ENCODE data around the gene SAPCD2. TPM values are rescaled to one million over a fixed set of nuclear protein-coding genes. Genes with fewer than 3 reads are reported as not detected.
A peak's percentile ranks its signal among the peaks of the same experiment; 100 is the strongest.

The SAPCD2 gene
- total RNA-seq, 6 experiments from 2014 or later: 0.05 to 0.43 (median 0.22) TPM; not detected in 1

GRCh38 chr9:137026828-137027227, 43.5 kb downstream of the SAPCD2 start:
- intact Hi-C loops (cut with DNase I): no loop called here
- Histone ChIP-seq H3K4me1 (peaks cover 0 to 61% (median 30%) of the 10 kb centered on the region in 4 donors), H3K9me3 (no peaks in the 10 kb centered on the region)

GRCh38 chr9:137026384-137026783, 44.0 kb downstream of the SAPCD2 start:
- no peak for TF ChIP-seq CTCF (IDR thresholded peaks at IDR 0.05)
- TF ChIP-seq POLR2A (IDR thresholded peaks at IDR 0.05): no peak
- ATAC-seq: no peak
- intact Hi-C loops (cut with DNase I): no loop called here

More at GRCh38 chr9:137026828-137027227, 43.5 kb downstream of the SAPCD2 start:
- WGBS (ENCODE audit: insufficient coverage, low coverage, low lambda C conversion rate, missing lambda C conversion rate): 10% methylated on average over 3 of the region's 4 CpGs
- no peaks in the 10 kb centered on the region for H3K27me3 ChIP-seq
- H3K4me3 ChIP-seq: peak overlapping the region; percentile 51 to 57 (median 56)
- DNase-seq: peak; percentile 74 to 89 (median 83)
- H3K27ac ChIP-seq: peak overlapping the region; percentile 24 to 73 (median 33)
- ATAC-seq: peak in 3 of 4 donors; percentile 0 to 14 (median 10)
- no peaks in the 10 kb centered on the region for H3K36me3 ChIP-seq
- no peak for TF ChIP-seq POLR2A (IDR thresholded peaks at IDR 0.05)
- TF ChIP-seq CTCF (IDR thresholded peaks at IDR 0.05): no peak

GRCh38 chr9:137025517-137025966, 44.8 kb downstream of the SAPCD2 start:
- TF ChIP-seq POLR2A (IDR thresholded peaks at IDR 0.05) (no peak), CTCF (IDR thresholded peaks at IDR 0.05) (peak in 2 of 4 donors; percentile 18 to 27)
- Histone ChIP-seq H3K27ac (peak overlapping the region in 1 of 3 donors; percentile 37), H3K27me3 (no peaks in the 10 kb centered on the region), H3K4me3 (no peak overlapping the region), H3K36me3 (peaks cover 0 to 2% (median 0%) of the 10 kb centered on the region in 4 donors), H3K9me3 (no peaks in the 10 kb centered on the region), H3K4me1 (peaks cover 0 to 61% (median 30%) of the 10 kb centered on the region in 4 donors)
- peak; percentile 19 to 48 (median 44) for ATAC-seq
- DNase-seq: peak; percentile 90 to 96 (median 95)
- WGBS (ENCODE audit: insufficient coverage, low coverage, low lambda C conversion rate, missing lambda C conversion rate): no CpG with 5 or more reads among the region's 21 CpGs
- intact Hi-C loops (cut with DNase I): no loop called here

More at GRCh38 chr9:137026384-137026783, 44.0 kb downstream of the SAPCD2 start:
- WGBS (ENCODE audit: insufficient coverage, low coverage, low lambda C conversion rate, missing lambda C conversion rate): 88% methylated on average over 1 of the region's 2 CpGs
- H3K27ac ChIP-seq: peak overlapping the region in 1 of 3 donors; percentile 73
- no peak for DNase-seq
- peak overlapping the region in 1 of 3 donors; percentile 56 for H3K4me3 ChIP-seq
- H3K36me3 ChIP-seq: no peaks in the 10 kb centered on the region
- no peaks in the 10 kb centered on the region for H3K9me3 ChIP-seq
- peaks cover 0 to 61% (median 30%) of the 10 kb centered on the region in 4 donors for H3K4me1 ChIP-seq
- no peaks in the 10 kb centered on the region for H3K27me3 ChIP-seq

GRCh38 chr9:137023583-137023991, 46.8 kb downstream of the SAPCD2 start:
- H3K36me3 ChIP-seq: peaks cover 0 to 2% (median 0%) of the 10 kb centered on the region in 4 donors
- intact Hi-C loops (cut with DNase I): no loop called here
- H3K27me3 ChIP-seq: no peaks in the 10 kb centered on the region
- H3K9me3 ChIP-seq: no peaks in the 10 kb centered on the region
- ATAC-seq: no peak
- 100% methylated on average over 1 of the region's 15 CpGs for WGBS (ENCODE audit: insufficient coverage, low coverage, low lambda C conversion rate, missing lambda C conversion rate)
- H3K27ac ChIP-seq: peak overlapping the region in 2 of 3 donors; percentile 2 to 78
- H3K4me3 ChIP-seq: no peak overlapping the region
- no peak for DNase-seq
- peaks cover 0 to 52% (median 24%) of the 10 kb centered on the region in 4 donors for H3K4me1 ChIP-seq
- no peak for TF ChIP-seq CTCF (IDR thresholded peaks at IDR 0.05)
- no peak for TF ChIP-seq POLR2A (IDR thresholded peaks at IDR 0.05)

All from right lobe of liver (tissue), 6 donors.